HG02571 (cell line): Measurements from ENCODE around the gene LRP10.
A peak's percentile ranks its signal among the peaks of the same experiment; 100 is the strongest.

Experiments used
- ATAC-seq: cut with Tn5 transposase; IDR thresholded peaks from one replicate; pipeline ENCODE4 v1.9.1; 2021; ENCODE audit warnings: mild to moderate bottlenecking, moderate library complexity; ENCODE audit not compliant: unreplicated experiment

The LRP10 gene

GRCh38 chr14:22864979-22865378, 6.6 kb upstream of the LRP10 start:
- no peak for ATAC-seq

DNA sequence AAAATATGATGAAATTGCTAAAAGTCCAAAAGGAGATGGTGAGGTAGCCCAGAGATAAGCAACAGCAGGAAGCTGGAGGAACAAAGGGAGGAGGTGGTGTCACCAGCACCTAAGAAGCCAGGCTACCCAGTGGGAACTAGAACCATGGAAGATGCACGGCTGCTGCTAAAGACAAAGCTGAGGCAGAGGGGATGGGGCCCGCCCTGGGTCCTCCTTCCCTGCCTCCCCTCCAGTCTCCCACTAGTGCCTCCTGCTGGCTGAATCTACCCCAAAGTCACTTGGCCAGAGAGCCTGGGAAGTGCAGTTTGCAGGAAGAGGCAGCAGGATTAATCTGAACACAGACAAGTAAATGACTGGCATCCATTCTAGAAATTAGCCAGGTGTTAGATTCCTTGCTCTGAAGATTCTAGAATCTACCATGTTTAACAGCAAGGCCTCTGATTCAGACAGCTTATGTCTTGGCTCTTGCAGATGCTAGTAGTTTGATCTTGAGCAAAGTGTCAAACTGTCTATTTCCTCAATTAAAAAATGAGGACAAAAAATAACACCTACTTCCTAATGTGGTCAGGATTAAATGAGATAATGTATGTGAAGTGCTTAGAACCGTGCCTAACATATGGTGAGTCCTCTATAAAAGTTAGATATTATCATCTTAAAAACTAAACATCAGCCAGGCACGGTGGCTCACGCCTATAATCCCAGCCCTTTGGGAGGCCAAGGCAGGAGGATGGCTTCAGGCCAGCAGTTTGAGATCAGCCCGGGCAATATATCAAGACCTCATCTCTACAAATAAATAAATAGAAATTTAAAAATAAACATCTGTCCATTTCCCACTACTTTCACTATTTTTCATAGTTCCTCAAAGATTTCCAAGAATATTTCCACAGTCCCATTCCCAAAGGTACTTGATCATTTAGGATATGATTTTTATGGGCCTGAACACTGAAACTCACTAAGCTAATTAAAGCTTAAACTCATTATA, 5.8 kb upstream of the LRP10 start:
- ATAC-seq: no peak

GRCh38 chr14:22866874-22867273, 4.7 kb upstream of the LRP10 start:
- ATAC-seq: no peak

- peak; percentile 18 for ATAC-seq
Observed at GRCh38 chr14:22870811-22871223, 723 bp upstream of the LRP10 start.

- ATAC-seq: peak; percentile 20
Observed at GRCh38 chr14:22872033-22872832, 693 bp downstream of the LRP10 start.

DNA sequence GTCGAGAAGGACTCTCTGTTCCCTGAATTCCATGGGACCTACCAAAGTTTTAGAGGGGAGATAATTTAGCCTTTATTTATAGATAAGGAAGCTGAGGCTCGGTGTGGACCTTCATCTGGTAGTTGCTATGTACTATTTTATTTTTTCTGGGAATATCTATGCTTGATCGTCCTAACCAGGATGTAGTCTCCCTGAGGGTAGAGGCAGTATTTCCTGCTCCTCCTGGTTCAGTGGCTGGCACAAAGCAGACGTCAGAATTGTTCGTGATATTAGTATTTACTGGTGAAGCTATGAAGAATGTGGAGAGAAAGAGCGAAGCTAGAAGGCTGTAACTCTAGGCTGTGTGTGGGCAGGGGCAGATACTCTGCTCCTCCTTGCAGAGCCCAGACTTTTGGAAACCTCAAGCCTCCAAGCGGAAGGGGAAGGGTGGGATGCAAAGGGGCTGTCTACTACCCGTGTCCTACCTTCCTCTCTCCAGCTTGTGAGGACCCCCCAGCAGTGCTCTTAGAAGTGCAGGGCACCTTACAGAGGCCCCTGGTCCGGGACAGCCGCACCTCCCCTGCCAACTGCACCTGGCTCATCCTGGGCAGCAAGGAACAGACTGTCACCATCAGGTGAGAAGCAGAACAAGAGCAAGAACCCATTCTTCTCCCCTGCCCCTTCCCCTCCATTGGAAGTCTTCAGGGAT, 1.4 kb downstream of the LRP10 start:
- ATAC-seq: no peak

DNA sequence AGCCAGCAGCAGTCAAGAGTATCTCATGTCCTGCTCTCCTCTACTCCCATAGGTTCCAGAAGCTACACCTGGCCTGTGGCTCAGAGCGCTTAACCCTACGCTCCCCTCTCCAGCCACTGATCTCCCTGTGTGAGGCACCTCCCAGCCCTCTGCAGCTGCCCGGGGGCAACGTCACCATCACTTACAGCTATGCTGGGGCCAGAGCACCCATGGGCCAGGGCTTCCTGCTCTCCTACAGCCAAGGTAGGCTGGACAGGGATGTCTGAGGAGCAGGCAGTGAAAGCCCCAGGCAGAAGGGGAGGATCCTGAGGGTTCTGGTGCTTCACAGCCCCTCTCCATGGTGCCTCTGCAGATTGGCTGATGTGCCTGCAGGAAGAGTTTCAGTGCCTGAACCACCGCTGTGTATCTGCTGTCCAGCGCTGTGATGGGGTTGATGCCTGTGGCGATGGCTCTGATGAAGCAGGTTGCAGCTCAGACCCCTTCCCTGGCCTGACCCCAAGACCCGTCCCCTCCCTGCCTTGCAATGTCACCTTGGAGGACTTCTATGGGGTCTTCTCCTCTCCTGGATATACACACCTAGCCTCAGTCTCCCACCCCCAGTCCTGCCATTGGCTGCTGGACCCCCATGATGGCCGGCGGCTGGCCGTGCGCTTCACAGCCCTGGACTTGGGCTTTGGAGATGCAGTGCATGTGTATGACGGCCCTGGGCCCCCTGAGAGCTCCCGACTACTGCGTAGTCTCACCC, 3.6 kb downstream of the LRP10 start:
- no peak for ATAC-seq

- ATAC-seq: no peak
Observed at GRCh38 chr14:22875748-22876319, 4.3 kb downstream of the LRP10 start.

DNA sequence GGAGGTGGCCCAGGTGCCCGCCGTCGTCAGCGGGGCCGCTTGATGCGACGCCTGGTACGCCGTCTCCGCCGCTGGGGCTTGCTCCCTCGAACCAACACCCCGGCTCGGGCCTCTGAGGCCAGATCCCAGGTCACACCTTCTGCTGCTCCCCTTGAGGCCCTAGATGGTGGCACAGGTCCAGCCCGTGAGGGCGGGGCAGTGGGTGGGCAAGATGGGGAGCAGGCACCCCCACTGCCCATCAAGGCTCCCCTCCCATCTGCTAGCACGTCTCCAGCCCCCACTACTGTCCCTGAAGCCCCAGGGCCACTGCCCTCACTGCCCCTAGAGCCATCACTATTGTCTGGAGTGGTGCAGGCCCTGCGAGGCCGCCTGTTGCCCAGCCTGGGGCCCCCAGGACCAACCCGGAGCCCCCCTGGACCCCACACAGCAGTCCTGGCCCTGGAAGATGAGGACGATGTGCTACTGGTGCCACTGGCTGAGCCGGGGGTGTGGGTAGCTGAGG, 5.5 kb downstream of the LRP10 start:
- ATAC-seq: no peak

DNA sequence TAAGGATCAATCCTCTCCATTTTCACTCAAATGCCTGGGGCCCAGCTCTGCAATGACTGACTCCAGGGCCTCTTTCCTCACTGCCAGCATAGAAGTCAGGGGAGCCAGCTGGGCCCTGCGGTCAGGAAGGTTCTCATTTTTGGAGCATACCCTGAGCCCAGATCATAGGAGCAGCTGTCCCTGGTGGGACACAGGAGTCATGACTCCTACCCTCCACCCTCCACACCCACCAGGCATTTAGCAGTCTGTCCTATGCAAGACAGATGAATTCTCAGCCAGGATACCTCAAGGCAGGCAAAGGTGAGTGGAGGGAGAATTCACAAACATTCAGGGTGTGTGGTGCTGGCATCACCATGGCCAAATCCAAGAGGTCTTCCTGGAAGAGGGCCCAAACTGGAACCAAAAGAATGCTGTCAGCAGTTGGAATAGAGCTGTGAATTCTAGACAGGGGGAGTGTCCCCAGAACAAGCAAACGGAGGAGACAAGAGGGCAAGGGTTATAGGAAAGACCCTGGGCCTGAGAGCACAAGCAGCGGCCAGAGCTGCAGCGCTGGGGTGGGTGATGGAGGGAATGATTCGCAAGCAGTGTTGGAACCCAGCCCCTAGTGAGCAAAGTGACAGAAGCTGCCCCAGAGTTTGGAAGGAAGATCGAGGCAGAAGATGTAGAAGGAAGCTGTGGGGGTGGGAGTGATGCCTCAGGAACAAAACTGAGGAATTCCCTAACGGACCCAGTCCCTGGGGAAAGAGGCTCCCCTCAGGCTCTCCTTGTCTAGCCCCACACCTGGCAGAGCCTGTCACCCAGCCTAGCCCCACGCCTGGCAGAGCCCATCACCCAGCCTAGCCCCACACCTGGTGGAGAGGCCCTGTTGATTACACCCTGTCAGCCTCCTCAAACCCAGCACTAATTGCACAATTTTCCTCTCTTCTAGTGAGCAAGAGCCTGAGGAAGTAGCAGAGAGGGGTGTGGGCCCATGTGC, 7.0 kb downstream of the LRP10 start:
- ATAC-seq: no peak

- no peak for ATAC-seq
Observed at GRCh38 chr14:22882064-22882463, 10.5 kb downstream of the LRP10 start.

DNA sequence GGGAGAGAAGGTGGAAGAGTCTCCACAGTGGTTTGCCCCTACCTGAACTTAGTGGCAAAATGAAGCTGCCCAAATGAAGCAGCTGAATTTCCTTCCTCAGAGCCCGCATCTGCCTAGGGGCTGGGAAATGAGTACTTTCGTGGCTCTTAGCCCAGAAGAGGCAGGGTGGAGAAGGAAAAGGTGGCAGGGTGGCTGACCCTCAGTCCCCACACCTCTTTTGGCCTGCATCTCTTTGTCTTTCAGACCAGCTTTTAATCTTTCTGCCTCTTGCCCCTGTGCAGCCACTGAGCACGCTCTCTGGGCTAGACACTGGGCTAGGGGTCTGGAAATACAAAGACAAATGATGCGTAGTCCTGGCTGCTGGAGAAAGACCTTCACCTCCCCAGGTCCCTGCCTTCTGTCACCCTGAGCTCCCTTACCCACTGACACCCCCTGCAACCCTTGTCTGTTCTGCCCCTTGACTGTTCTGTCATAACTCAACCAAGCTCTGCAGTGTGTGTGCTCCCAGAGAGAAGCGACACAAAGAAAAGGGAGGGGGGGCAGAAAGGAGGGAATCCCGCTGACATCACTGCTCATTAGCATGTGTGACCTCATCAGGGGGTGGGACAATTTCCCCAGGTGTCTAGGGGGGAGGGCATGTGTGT, 11.1 kb downstream of the LRP10 start:
- ATAC-seq: no peak

DNA sequence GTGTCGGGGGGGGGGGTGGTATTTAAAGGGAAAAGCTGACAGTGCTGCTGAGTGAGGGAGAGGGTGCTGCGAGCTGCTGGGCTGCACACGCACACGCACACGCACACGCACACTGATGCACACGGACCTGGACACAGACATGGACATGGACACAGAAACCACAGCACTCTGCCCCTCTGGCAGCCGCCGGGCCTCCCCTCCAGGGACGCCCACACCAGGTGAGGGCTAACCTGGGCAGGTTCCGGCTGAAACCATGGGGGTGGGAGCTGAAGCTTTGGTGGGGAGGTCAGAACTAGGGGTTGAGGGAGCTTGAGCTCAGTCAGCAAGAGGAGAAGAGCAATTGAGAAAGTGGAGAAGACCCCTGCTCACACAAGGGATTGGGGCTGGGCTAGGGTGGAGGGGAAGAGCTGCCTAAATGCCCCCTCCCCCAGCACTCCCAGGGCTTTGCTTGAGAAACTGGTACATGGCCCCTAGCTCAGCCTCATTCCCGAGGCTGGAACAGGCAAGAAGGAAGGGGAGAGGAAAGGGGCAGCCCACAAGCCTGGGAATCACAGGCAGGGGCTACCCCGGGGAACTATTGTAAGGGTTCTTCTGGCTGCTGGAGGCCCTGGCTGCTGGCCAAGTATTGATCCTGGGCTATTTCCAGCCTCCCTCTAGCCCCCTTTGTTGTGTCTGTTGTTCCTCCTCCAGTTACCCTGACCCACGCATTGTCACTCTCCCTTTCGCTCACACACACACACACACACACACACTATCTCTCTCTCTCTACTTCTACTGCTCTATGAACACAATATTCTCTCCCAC, 11.8 kb downstream of the LRP10 start, which contains the start of gene REM2:
TSS of gene REM2 (plus strand) at position 50 of the 804 bp plus-strand sequence. CDS start at position 116, 66 bp downstream.
- ATAC-seq: no peak

- ATAC-seq: no peak
Observed at GRCh38 chr14:22884076-22884737, 12.7 kb downstream of the LRP10 start.

DNA sequence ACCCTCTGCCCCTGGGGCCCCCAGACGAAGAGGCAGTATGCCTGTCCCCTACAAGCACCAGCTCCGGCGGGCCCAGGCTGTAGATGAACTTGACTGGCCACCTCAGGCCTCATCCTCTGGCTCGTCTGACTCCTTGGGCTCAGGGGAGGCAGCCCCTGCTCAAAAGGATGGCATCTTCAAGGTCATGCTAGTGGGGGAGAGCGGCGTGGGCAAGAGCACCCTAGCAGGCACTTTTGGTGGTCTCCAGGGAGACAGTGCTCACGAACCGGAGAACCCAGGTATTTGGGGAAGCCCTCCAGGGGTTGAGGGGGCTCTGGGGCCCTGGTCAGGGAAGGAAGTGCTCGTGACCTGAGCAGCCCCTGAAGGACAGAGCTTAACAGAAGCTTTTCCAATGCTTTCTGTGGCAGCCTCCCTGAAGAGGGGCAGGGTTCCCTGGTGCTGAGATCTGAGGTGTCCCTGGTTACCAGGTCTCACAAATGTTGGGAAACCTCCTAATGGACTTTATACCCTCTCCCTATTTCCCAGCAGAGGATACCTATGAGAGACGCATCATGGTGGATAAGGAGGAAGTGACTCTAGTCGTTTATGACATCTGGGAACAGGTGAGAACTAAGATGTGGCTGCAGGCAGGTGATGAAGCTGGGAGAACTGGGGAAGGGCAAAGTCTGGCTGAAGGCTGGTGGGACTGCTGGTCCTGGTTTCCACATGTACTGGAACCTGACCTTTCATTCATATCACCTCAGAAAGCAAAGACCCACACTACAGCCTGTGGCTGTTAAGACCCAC, 13.4 kb downstream of the LRP10 start:
- no peak for ATAC-seq

- ATAC-seq: no peak
Observed at GRCh38 chr14:22885975-22886374, 14.4 kb downstream of the LRP10 start.
